BLaER1 (cell line): ENCODE measurements around the gene TCERG1L.
A peak's percentile ranks its signal among the peaks of the same experiment; 100 is the strongest.

Experiments used
- H3K27ac ChIP-seq: shearing (Covaris generic); formaldehyde crosslinking; 2 replicates; pipeline ENCODE4 v1.8.1; 2022
- H3K27me3 ChIP-seq: shearing (Covaris generic); formaldehyde crosslinking; 2 replicates; pipeline ENCODE4 v1.8.1; 2022
- H3K36me3 ChIP-seq: shearing (Covaris generic); formaldehyde crosslinking; 2 replicates; pipeline ENCODE4 v1.8.1; 2022
- H3K4me1 ChIP-seq: shearing (Covaris generic); formaldehyde crosslinking; 2 replicates; pipeline ENCODE4 v1.8.1; 2022
- H3K4me2 ChIP-seq: shearing (Covaris generic); formaldehyde crosslinking; 2 replicates; pipeline ENCODE4 v1.8.1; 2022
- H3K4me3 ChIP-seq: shearing (Covaris generic); formaldehyde crosslinking; 2 replicates; pipeline ENCODE4 v1.8.1; 2022
- H3K9ac ChIP-seq: shearing (Covaris generic); formaldehyde crosslinking; 2 replicates; pipeline ENCODE4 v1.8.1; 2022
- H3K9me3 ChIP-seq: shearing (Covaris generic); formaldehyde crosslinking; 2 replicates; pipeline ENCODE4 v1.8.1; 2022
- H4K20me1 ChIP-seq: shearing (Covaris generic); formaldehyde crosslinking; 2 replicates; pipeline ENCODE4 v1.8.1; 2022
- Cebpa-rat ChIP-seq: shearing (Covaris generic); IDR thresholded peaks from 2 replicates; pipeline ENCODE4 v1.8.1; 2022

The TCERG1L gene

GRCh38 chr10:131274133-131274880 is 37.2 kb downstream of the TCERG1L start:
- H3K4me2 ChIP-seq: no peak overlapping the region
- no peaks in the 10 kb centered on the region for H3K9me3 ChIP-seq
- TF ChIP-seq Cebpa-rat: no peak

GRCh38 chr10:131273476-131273875 is 38.0 kb downstream of the TCERG1L start:
- TF ChIP-seq Cebpa-rat: no peak

More at GRCh38 chr10:131274133-131274880, 37.2 kb downstream of the TCERG1L start:
- Histone ChIP-seq H3K27ac (no peak overlapping the region), H3K4me3 (no peak overlapping the region), H3K27me3 (no peaks in the 10 kb centered on the region), H3K9ac (no peak overlapping the region), H3K36me3 (peaks cover 99% of the 10 kb centered on the region), H4K20me1 (peaks cover 79% of the 10 kb centered on the region), H3K4me1 (peaks cover 53% of the 10 kb centered on the region)

GRCh38 chr10:131272897-131273451 is 38.5 kb downstream of the TCERG1L start:
- H4K20me1 ChIP-seq: peaks cover 74% of the 10 kb centered on the region
- no peak for TF ChIP-seq Cebpa-rat
- H3K9ac ChIP-seq: no peak overlapping the region
- no peaks in the 10 kb centered on the region for H3K27me3 ChIP-seq
- H3K36me3 ChIP-seq: peaks cover 98% of the 10 kb centered on the region
- peaks cover 9% of the 10 kb centered on the region for H3K9me3 ChIP-seq
- no peak overlapping the region for H3K4me3 ChIP-seq
- no peak overlapping the region for H3K4me2 ChIP-seq
- H3K4me1 ChIP-seq: peaks cover 58% of the 10 kb centered on the region
- peak overlapping the region; percentile 8; the same call in 1 of the 2 replicates for H3K27ac ChIP-seq

More at GRCh38 chr10:131273476-131273875, 38.0 kb downstream of the TCERG1L start:
- no peak overlapping the region for H3K4me2 ChIP-seq
- peaks cover 74% of the 10 kb centered on the region for H4K20me1 ChIP-seq
- H3K9ac ChIP-seq: no peak overlapping the region
- H3K27ac ChIP-seq: no peak overlapping the region
- no peak overlapping the region for H3K4me3 ChIP-seq
- H3K27me3 ChIP-seq: no peaks in the 10 kb centered on the region
- H3K36me3 ChIP-seq: peaks cover 97% of the 10 kb centered on the region
- H3K9me3 ChIP-seq: peaks cover 4% of the 10 kb centered on the region
- peaks cover 53% of the 10 kb centered on the region for H3K4me1 ChIP-seq

- no peaks in the 10 kb centered on the region for H3K27me3 ChIP-seq
- TF ChIP-seq Cebpa-rat: no peak
Measured at GRCh38 chr10:131271966-131272365, 39.6 kb downstream of the TCERG1L start.

GRCh38 chr10:131271195-131271880 is 40.2 kb downstream of the TCERG1L start:
- Histone ChIP-seq H3K36me3 (peaks cover 98% of the 10 kb centered on the region), H3K27me3 (no peaks in the 10 kb centered on the region), H4K20me1 (peaks cover 74% of the 10 kb centered on the region), H3K4me1 (peaks cover 72% of the 10 kb centered on the region), H3K4me3 (no peak overlapping the region), H3K4me2 (peak overlapping the region; percentile 43), H3K9me3 (peaks cover 25% of the 10 kb centered on the region), H3K27ac (peak overlapping the region; percentile 49; the same call in 1 of the 2 replicates), H3K9ac (no peak overlapping the region)
- TF ChIP-seq Cebpa-rat: no peak

More at GRCh38 chr10:131271966-131272365, 39.6 kb downstream of the TCERG1L start:
- Histone ChIP-seq H3K4me1 (peaks cover 66% of the 10 kb centered on the region), H3K36me3 (peaks cover 98% of the 10 kb centered on the region), H3K9ac (no peak overlapping the region), H3K4me3 (no peak overlapping the region), H4K20me1 (peaks cover 74% of the 10 kb centered on the region), H3K27ac (no peak overlapping the region), H3K4me2 (peak overlapping the region; percentile 43; the same call in 1 of the 2 replicates), H3K9me3 (peaks cover 19% of the 10 kb centered on the region)

GRCh38 chr10:131270461-131271190 is 40.9 kb downstream of the TCERG1L start:
- Histone ChIP-seq H3K27me3 (no peaks in the 10 kb centered on the region), H3K36me3 (peaks cover 96% of the 10 kb centered on the region), H3K4me3 (no peak overlapping the region), H3K27ac (peak overlapping the region; percentile 49), H3K9ac (no peak overlapping the region; the same call in 1 of the 2 replicates), H3K9me3 (peaks cover 26% of the 10 kb centered on the region), H3K4me2 (peak overlapping the region; percentile 43), H3K4me1 (peaks cover 72% of the 10 kb centered on the region), H4K20me1 (peaks cover 69% of the 10 kb centered on the region)
- no peak for TF ChIP-seq Cebpa-rat

- peaks cover 62% of the 10 kb centered on the region for H4K20me1 ChIP-seq
- no peak overlapping the region for H3K4me2 ChIP-seq
Measured at GRCh38 chr10:131269776-131270460, 41.6 kb downstream of the TCERG1L start.

GRCh38 chr10:131267814-131268095 is 43.8 kb downstream of the TCERG1L start:
- Histone ChIP-seq H3K4me3 (peak overlapping the region; percentile 20; the same call in 1 of the 2 replicates), H3K9ac (no peak overlapping the region), H3K27ac (peak overlapping the region; percentile 49), H4K20me1 (peaks cover 40% of the 10 kb centered on the region; the same call in 1 of the 2 replicates), H3K27me3 (no peaks in the 10 kb centered on the region), H3K4me2 (peak overlapping the region; percentile 37), H3K4me1 (peaks cover 70% of the 10 kb centered on the region), H3K9me3 (peaks cover 26% of the 10 kb centered on the region), H3K36me3 (peaks cover 88% of the 10 kb centered on the region)
- no peak for TF ChIP-seq Cebpa-rat

More at GRCh38 chr10:131269776-131270460, 41.6 kb downstream of the TCERG1L start:
- Histone ChIP-seq H3K36me3 (peaks cover 92% of the 10 kb centered on the region), H3K27ac (peak overlapping the region; percentile 49), H3K4me1 (peaks cover 72% of the 10 kb centered on the region), H3K27me3 (no peaks in the 10 kb centered on the region), H3K4me3 (no peak overlapping the region), H3K9ac (no peak overlapping the region; the same call in 1 of the 2 replicates), H3K9me3 (peaks cover 26% of the 10 kb centered on the region)
- TF ChIP-seq Cebpa-rat: no peak
